ENCODE data around the gene STH.
"Not testable (repeated sequence)": the region's sequence is repeated elsewhere in the genome, so short reads cannot be mapped to it uniquely, and the experiment has no call there.

STH gene, protein sequence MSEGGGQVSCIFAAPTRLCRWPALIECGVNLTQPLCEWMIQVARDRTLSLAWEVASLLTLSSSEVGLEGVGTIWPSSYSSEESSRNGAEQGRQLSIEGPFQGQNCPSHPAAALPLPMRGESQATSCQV

DNA sequence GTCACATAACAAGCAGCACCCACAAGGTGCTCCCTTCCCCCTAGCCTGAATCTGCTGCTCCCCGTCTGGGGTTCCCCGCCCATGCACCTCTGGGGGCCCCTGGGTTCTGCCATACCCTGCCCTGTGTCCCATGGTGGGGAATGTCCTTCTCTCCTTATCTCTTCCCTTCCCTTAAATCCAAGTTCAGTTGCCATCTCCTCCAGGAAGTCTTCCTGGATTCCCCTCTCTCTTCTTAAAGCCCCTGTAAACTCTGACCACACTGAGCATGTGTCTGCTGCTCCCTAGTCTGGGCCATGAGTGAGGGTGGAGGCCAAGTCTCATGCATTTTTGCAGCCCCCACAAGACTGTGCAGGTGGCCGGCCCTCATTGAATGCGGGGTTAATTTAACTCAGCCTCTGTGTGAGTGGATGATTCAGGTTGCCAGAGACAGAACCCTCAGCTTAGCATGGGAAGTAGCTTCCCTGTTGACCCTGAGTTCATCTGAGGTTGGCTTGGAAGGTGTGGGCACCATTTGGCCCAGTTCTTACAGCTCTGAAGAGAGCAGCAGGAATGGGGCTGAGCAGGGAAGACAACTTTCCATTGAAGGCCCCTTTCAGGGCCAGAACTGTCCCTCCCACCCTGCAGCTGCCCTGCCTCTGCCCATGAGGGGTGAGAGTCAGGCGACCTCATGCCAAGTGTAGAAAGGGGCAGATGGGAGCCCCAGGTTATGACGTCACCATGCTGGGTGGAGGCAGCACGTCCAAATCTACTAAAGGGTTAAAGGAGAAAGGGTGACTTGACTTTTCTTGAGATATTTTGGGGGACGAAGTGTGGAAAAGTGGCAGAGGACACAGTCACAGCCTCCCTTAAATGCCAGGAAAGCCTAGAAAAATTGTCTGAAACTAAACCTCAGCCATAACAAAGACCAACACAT, at the start of gene STH:
STH (plus strand) TSS at position 264 of the 913 bp plus-strand sequence; CDS start at position 294, 30 bp downstream.
- FAIRE-seq: no peak

DNA sequence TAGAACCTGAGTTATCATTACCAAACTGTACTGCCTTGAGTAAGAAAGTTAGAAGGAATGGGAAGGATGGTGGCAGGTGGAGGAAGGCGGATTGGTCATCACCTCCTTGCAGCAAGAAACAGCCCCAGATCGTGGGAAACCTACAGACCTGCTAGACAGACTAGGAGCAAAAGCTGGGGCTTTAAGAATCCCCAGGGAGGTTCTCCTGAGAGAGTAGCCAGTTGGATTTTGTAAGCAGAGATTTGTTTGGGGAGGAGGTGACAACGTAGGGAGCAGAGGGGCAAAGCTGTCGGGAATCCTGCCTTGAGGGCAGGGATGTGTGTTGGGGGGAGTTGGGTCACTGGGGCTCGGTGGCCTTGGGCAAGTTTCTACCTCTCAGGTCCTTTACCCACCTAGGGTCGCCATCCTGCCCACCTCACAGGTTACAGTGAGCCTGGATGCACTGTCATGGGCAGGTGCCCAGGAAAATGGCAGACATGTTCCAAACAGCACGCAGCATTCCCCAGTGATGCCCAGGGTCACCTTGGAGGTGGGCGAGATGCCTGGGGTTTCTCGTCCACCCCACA, 49.2 kb upstream of the STH start:
- FAIRE-seq: no peak

DNA sequence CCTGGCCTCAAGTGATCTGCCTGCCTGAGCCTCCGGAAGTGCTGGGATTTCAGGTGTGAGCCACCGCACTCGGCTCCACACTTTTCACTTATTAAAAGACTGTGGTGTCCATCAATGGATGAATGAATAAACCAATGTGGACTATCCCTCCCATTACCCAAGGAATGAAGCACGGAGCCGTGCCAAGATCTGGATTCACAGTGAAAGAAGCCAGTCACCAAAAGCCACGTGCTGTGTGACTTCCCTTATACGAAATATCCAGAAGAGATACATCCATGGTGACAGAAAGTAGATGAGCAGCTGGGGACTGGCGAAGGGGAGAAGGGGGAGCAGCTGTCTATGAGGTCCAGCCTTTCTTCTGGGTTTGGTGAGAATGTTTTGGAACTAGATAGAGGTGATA, 48.2 kb upstream of the STH start:
- no peak for FAIRE-seq

DNA sequence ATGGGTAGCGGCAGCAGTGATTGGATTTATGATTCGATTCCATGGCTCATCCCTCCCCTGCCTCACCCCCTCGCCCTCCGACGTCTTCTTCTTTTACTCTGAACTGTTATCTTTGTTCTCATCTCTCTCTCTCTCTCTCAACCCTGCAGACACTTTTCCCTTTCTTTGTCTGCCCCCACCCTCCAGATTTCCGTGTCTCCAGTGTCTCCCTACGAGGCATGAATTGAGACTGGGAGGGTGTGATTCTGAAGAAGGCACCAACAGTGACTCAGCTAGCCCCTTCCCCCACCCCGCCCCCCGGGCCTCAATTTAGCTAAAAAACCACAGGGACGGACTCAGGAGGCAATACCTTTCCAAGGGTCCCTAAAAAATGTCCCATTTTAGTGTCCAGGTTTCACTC, 47.6 kb upstream of the STH start:
- no peak for FAIRE-seq

DNA sequence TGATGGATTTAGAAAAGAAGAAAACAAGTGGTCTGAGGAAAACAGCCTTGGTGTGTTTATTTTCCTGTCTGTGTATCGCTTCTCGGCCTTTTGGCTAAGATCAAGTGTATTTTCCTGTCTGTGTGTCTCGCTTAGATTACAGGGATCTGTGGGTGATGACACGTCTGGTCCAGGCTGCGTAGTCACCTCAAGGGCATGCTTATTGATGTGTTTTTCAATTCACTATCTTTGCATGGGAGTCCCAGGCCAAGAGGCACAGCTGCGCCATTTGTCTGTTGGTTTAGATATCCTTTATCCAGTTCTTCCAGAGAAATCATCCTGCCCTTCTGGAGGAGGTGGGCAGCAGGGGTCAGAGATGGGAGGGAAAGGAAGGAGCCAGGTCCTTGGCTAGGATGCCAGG, 47.1 kb upstream of the STH start:
- FAIRE-seq: no peak

DNA sequence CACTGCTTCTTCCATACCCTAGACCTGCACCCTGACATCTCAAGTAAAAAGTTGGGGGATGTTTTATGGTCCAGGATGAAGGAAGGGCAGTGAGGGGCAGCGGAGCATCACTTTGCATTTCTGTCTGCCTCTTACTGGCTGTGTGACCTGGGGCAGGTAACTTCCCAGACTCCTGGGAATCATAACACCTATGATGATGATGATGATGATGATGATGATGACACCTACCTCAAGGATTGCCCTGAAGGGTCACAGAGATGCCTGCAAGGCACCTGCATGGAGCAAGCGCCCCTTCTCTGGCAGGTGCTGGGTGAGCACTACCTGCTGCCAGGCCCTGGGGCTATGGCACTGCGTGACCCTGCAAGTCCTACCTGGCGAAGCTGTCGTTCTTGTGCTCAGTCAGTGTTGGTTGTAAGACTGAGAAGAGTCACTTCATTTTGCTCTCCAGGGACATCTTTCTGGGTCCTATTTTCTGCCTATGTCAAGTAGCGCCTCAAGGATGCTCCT, 46.2 kb upstream of the STH start:
- FAIRE-seq: no peak

DNA sequence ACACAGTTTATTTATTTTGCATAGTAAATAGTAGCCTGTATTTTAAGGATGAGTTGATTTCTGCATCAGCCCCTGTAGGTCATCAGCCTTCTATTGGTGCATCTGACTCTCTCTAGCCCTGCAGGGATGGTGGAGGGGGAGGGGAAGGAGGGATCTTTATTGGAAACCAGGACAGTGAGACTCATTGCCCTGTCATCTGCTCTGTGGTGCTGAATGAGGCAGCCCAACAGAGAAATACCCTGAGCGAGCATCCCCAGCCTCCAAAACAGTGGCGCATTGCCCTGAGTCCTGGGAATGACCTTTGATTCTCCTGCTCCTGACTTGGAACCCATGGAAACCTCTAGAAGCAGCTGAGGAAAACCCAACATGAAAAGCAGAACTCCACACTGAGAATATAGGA, 45.5 kb upstream of the STH start:
- no peak for FAIRE-seq

DNA sequence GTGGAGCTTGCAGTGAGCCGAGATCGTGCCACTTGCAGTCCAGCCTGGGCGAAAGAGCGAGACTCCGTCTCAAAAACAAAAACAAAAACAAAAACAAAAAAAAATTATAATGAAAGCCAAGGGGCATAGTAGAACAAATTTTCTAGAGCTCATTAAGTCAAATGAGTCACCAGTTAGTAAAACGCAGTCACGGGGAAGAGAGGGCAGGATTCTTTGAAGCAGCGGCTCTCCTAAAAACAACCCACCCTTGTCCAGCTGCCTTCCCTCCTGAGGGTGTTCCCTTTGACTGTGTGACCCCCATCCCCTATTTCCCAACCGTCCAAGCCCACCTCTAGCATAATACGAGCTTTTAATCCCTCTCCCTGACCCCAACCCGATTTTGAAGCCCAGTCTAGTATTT, 44.1 kb upstream of the STH start:
- no peak for FAIRE-seq

DNA sequence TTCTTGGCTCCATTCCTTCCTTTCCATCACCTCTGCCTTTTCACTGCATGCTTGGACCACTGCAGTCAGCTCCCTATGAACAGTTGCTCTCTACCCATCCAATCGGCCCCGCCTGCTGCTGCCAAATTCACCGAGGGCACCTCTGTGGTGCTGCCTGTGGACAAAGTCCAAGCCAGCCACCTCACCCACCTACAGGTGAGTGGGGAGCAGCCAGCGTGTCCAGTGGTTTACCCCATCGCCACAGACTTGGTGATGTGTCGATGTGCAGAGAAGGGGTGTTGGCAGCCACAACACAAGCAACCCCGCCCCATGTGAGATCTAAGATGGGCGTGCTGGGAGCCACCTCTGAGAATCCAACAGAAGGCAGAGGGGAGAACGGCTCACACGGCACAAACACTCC, 43.7 kb upstream of the STH start:
- FAIRE-seq: no peak

DNA sequence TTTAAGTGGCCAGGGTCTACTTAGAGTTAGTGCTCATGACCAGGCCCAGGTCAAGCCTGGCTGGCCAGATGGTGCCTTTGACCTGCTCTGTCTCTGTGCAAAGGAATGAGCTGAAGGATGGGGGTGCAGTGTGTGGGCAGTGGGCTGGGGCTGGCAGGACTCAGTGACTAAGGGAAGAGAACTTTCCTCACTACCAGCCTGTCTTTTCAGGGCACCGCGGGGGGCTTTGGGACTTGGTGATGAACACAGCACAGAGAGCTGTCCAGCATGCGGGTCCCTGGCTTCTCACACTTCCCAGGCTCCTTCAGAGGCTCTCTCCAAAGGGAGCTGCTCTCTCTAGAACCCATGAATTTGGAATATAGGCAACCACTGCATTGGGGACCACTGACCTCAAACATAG, 43.0 kb upstream of the STH start:
- FAIRE-seq: no peak

DNA sequence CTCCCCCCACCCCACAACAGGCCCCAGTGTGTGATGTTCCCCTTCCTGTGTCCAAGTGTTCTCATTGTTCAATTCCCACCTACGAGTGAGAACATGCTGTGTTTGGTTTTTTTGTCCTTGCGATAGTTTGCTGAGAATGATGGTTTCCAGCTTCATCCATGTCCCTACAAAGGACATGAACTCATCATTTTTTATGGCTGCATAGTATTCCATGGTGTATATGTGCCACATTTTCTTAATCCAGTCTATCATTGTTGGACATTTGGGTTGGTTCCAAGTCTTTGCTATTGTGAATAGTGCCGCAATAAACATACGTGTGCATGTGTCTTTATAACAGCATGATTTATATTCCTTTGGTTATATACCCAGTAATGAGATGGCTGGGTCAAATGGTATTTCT, 42.3 kb upstream of the STH start:
- FAIRE-seq: not testable (repeated sequence)

DNA sequence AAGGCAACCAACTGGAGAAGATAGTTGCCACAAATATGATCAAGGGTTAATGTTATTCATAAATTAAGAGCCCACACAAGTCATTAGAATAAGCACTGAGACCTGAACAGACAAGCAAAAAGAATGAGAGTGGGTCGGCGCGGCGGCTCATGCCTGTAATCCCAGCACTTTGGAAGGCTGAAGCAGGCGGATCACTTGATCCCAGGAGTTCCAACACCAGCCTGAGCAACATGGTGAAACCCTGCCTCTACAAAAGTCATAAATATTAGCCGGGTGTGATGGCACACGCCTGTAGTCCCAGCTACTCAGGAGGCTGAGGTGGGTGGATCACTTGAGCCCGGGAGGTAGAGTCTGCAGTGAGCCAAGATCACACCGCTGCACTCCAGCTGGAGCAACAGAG, 40.7 kb upstream of the STH start:
- FAIRE-seq: no peak

DNA sequence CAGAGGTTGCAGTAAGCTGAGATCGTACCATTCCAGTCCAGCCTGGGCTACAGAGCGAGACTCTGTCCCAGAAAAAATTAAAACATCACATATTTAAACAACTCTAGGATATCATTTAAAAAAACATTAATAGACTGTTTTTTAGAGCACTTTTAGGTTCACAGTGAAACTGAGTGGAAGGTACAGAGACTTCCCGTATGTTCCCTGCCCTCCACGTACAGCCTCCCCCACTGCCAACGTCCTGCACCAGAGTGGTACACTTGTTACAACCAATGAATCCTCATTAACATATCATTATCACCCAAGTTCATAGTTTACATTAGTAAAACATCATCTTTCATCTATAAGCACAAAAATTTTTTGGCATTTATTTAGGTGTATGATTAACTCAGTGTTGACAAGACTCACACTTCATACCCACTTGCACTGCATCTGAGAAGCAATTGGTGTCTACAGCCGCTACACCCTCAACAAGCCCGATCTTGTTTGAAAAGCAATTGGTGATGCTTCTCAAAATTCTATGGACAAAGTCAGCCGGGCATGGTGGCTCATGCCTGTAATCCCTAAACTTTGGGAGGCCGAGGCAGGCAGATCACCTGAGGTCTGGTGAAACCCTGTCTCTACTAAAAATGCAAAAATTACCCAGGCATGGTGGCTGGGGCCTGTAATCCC, 39.9 kb upstream of the STH start:
- FAIRE-seq: no peak

DNA sequence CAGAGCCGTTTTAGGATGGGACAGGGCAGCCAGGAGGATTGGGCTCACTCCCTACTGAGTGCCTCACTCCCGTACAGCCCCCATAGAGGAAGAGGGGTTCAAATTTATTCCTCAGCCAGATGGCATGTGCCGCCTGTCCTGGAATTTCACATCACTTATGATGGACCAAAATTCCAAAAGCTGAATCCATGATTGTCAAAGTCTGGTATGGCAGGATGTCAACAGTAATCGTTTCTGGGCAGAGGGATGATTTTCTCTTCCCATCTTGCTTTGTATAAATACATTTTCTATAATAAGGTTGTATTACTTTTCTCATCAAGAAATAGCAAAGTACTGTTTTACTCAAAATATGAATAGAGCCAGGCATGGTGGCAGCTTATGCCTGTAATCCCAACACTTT, 38.7 kb upstream of the STH start:
- no peak for FAIRE-seq

DNA sequence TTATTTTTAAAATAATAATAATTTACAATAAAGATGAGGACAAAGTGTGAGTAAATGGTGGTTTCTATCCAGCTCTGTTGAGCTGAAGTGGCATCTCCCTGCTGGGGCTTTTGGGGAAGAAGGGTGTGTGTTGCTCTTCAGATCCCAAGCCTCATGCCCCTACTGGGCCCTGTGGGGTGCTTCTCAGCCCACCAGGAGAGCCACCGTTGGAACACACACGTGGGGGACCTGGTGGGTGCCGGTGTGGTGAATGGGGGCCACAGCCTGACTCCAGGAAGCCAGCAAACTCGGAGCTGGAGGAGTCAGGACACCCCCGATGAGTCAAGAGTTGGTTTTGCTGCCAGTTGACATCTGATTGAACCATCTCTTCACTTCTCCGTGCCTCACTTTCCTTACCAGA, 37.8 kb upstream of the STH start:
- FAIRE-seq: no peak

DNA sequence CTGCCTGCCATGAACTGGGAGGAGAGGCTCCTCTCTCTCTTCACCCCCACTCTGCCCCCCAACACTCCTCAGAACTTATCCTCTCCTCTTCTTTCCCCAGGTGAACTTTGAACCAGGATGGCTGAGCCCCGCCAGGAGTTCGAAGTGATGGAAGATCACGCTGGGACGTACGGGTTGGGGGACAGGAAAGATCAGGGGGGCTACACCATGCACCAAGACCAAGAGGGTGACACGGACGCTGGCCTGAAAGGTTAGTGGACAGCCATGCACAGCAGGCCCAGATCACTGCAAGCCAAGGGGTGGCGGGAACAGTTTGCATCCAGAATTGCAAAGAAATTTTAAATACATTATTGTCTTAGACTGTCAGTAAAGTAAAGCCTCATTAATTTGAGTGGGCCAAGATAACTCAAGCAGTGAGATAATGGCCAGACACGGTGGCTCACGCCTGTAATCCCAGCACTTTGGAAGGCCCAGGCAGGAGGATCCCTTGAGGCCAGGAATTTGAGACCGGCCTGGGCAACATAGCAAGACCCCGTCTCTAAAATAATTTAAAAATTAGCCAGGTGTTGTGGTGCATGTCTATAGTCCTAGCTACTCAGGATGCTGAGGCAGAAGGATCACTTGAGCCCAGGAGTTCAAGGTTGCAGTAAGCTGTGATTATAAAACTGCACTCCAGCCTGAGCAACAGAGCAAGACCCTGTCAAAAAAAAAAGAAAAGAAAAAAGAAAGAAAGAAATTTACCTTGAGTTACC, 36.7 kb upstream of the STH start:
- FAIRE-seq: no peak

DNA sequence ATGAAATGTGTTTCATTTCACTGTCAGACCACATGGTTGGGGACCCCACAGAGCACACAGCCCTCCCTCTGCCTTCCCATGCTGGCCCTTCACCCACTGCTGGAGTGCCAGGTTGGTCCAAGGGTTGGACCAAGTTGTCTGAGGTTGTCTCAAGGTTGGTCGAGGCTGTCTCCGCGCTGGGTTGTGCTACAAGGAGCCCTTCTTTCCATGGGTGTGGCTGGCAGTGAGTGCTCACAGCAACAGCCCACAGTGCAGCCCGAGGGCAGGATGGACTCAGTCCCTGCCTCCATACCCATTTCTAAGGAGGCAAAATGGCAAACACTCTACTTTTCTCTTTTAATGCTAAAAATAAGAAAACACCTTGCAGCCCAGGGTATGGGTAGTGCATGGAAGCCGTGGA, 35.8 kb upstream of the STH start:
- FAIRE-seq: no peak

DNA sequence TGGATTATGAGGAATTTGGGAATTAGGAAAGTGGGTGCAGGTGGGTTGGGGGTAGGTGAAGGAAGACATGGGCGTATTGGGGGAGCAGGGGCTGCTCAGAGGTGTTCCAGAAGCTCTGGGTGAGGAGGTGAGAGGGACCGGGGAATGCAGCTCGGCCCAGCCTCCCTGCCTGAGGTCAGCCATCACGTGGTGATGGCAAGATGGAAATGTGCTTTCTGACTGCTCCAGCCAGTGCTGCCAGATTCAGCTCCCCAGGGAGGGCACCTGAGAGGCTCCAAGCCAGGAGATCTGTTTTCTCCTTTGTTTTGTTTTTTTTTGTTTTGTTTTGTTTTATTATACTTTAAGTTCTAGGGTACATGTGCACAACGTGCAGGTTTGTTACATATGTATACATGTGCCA, 35.2 kb upstream of the STH start:
- FAIRE-seq: no peak

DNA sequence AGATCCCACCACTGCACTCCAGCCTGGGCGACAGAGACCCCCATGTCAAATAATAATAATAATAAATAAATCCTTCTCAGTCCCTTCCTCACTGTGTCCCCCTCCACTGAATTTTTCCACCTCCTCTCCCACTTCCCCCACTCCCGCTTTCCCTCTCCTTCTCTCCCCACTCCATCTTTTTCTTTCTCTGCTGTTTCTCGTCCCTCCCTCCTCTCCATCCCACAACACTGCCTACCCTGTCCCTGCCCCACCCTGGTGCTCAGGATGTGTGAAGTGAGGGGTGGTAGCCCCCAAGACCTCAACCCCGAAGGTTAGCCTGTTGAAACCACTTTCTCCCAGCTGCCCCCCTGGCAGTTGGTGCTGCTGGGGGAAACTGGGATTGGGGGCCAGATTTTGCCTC, 34.4 kb upstream of the STH start:
- FAIRE-seq: no peak

DNA sequence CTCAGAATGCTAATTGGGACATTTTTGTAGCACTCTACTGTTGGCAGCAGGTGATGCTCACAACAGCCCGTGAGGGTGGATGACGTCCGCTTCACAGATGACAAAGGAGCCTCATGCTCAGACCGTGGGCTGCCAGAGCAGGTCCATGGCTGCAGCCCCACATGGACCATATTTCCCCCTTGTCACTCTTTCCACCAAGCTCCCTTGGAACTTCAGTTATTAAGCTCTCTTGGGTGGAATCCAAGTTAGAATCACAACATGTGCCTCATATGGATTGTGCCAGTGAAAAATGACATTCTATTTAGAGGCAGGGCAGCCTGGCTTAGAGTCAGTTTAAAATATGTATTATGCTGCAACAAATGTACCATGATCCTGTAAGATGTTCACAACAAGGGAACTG, 33.2 kb upstream of the STH start:
- no peak for FAIRE-seq

DNA sequence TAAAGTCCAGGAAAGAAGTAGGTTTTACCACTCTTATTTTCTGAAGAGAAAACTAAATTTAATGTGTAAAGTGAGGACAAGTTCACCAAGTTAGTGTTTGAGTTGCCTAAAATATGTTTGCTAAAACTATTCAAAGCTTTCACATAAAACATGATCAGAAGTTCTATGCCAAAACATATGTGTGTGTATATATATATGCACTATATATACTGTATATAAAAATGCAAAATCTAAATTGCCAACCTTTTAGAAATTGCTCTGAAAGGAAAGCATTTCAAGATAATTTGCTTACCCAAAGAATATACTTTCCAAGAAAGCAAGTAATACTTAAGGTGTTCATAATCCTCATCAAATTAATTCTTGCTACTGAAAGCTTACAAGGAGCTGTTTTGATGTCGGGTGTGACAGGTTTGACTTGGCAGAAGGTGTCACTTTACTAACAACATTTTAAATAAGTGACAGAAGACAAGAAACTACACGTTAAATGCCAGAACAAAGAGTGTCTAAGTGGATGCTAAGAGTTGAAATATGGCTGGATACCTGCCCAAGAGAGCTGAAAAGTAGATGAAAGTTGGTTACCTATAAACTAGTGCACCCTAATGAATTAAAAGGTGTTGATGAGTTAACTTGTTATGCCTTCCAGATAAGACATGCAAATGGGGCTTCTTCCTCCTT, 32.3 kb upstream of the STH start:
- no peak for FAIRE-seq

DNA sequence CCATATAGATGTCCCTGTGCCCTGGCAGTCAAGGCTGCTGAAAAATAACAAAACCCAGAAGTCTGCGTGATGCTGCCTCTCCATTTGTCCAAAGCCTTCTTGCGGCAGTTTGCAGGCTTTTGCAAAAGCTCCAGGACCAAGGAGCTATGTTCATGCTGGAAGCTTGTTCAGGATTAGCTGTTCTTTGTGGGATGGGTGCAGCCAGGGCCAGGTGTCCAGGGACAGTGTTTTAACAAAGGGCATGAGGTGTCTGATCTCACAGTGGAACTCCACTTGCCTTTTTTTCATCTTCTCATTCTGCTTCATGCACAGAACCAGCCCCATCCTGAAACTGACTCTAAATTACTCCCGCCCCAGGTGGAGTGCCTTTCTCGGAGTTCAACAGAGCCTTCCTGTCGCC, 31.7 kb upstream of the STH start:
- FAIRE-seq: no peak

Data from G401.6 (cell line).